Natural killer cell (primary cell): ENCODE measurements around the gene BLM. TPM values are rescaled to one million over a fixed set of nuclear protein-coding genes. Genes with fewer than 3 reads are reported as not detected.

ENCODE experiments used
- ATAC-seq, 3 donors: fragments of 150-1000 bp in 2 of 3; fragments of 200-7000 bp in 1 of 3; cut with Tn5 transposase; 1 replicate in 1 of 3; 2 replicates in 2 of 3; pipeline ENCODE4 v1.10.0; 2021; ENCODE audit warnings: mild to moderate bottlenecking in 2 of 3, moderate library complexity in 2 of 3
- DNase-seq, 2 donors: peaks; one replicate each; pipeline versions ENCODE4 v3.0.0 to v3.0.0-alpha.2; 2013 to 2021; ENCODE audit warnings: mixed read lengths in 1 of 2
- H3K27ac ChIP-seq: one replicate; pipeline ENCODE4 v1.5.1; 2013; ENCODE audit warnings: mild to moderate bottlenecking, low read length
- H3K27me3 ChIP-seq: one replicate; pipeline ENCODE4 v1.6.1; 2013; ENCODE audit warnings: low read length; ENCODE audit not compliant: control insufficient read depth, insufficient read depth
- H3K36me3 ChIP-seq: one replicate; pipeline ENCODE4 v1.6.1; 2013; ENCODE audit warnings: low read length; ENCODE audit not compliant: control insufficient read depth, insufficient read depth
- H3K4me1 ChIP-seq: one replicate; pipeline ENCODE4 v1.6.1; 2013; ENCODE audit warnings: low read length; ENCODE audit not compliant: control insufficient read depth, insufficient read depth
- H3K4me3 ChIP-seq: one replicate; pipeline ENCODE4 v1.5.1; 2013; ENCODE audit warnings: low read length
- H3K9me3 ChIP-seq: one replicate; pipeline ENCODE4 v1.6.1; 2013; ENCODE audit warnings: low read length; ENCODE audit not compliant: control insufficient read depth, insufficient read depth
- H3K27ac Mint-ChIP-seq, 2 donors: one replicate each; pipeline ENCODE4 v1.8.0; 2022; ENCODE audit warnings: mild to moderate bottlenecking in 2 of 2, mixed read lengths in 2 of 2, moderate library complexity in 1 of 2
- H3K27me3 Mint-ChIP-seq, 2 donors: one replicate each; pipeline ENCODE4 v1.8.0; 2022; ENCODE audit warnings: low read depth in 2 of 2, mixed read lengths in 2 of 2
- H3K36me3 Mint-ChIP-seq: one replicate; pipeline ENCODE4 v1.8.0; 2022; ENCODE audit warnings: mixed read lengths
- H3K4me1 Mint-ChIP-seq, 2 donors: one replicate each; pipeline ENCODE4 v1.8.0; 2022; ENCODE audit warnings: mixed read lengths in 2 of 2
- H3K4me3 Mint-ChIP-seq: one replicate; pipeline ENCODE4 v1.8.0; 2022; ENCODE audit warnings: mild to moderate bottlenecking, moderate library complexity, mixed read lengths
- H3K9me3 Mint-ChIP-seq, 2 donors: one replicate each; pipeline ENCODE4 v1.8.0; 2022; ENCODE audit warnings: mixed read lengths in 2 of 2
- WGBS: methylation state at CpG from one replicate; pipeline ENCODE4 v1.1.7; 2013; ENCODE audit warnings: missing lambda C conversion rate; ENCODE audit not compliant: insufficient coverage; 5-methylcytosine and 5-hydroxymethylcytosine counted together
- intact Hi-C: fragments of 100-400 bp; cut with micrococcal nuclease; formaldehyde crosslinking; loops from one replicate; pipeline ENCODE4 v1.14.2; 2022
- total RNA-seq, 4 donors: library from RNA; stranded (reverse); fragments of 120-200 nt in 1 of 4; gene quantifications; one replicate each; pipeline versions ENCODE4 v1.2.3 to v1.2.4, GENCODE V29; 2013 to 2022
- TF ChIP-seq, protein P1 (sequence below): fragments of 200-600 bp; IDR thresholded peaks from one replicate; pipeline ENCODE4 v1.8.0; 2022; ENCODE audit warnings: antibody characterized with exemption

Gene BLM
- total RNA-seq, 3 donors from 2014 or later (not counting 1 experiment from before 2014, with no cell fraction given) = 9.9 to 15.9 (median 14.1) TPM

DNA sequence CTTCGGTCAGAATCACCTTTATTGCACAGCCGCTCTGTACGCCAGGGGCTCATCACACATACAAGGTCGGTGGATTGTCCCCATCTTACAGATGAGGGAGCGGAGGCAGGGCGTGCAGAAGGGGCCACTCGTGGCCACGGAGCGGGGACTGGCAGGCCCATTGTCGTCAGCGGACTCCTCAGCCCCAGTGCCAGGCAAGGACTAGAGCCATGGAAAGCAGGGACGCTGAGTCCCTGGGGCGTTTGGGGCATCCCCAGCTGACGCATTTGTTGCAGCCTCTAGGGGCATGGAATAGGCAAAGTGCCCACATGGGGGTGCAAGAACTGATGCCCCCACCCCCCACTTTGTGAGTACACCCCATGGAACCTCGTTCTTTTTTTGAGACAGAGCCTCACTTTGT, 121.4 kb downstream of the BLM start:
- intact Hi-C loops = loop anchor here (1.0 to 5.0 kb wide), 4 partner anchors 14 to 122 kb away; partner anchors contain the start of gene BLM
- peaks cover 40% of the 10 kb centered on the region for H3K4me1 ChIP-seq
- no peaks in the 10 kb centered on the region for H3K9me3 Mint-ChIP-seq
- peaks cover 23% of the 10 kb centered on the region in 2 donors for H3K4me1 Mint-ChIP-seq
- peak overlapping the region; percentile 70 for H3K27ac ChIP-seq
- no peaks in the 10 kb centered on the region for H3K36me3 Mint-ChIP-seq
- no peaks in the 10 kb centered on the region for H3K36me3 ChIP-seq
- no peak overlapping the region for H3K4me3 ChIP-seq
- no peaks in the 10 kb centered on the region for H3K27me3 ChIP-seq
- 47% methylated on average over 15 of the region's 15 CpGs for WGBS
- TF ChIP-seq, protein P1, sequence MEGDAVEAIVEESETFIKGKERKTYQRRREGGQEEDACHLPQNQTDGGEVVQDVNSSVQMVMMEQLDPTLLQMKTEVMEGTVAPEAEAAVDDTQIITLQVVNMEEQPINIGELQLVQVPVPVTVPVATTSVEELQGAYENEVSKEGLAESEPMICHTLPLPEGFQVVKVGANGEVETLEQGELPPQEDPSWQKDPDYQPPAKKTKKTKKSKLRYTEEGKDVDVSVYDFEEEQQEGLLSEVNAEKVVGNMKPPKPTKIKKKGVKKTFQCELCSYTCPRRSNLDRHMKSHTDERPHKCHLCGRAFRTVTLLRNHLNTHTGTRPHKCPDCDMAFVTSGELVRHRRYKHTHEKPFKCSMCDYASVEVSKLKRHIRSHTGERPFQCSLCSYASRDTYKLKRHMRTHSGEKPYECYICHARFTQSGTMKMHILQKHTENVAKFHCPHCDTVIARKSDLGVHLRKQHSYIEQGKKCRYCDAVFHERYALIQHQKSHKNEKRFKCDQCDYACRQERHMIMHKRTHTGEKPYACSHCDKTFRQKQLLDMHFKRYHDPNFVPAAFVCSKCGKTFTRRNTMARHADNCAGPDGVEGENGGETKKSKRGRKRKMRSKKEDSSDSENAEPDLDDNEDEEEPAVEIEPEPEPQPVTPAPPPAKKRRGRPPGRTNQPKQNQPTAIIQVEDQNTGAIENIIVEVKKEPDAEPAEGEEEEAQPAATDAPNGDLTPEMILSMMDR = no peak
- no peak for ATAC-seq
- H3K27ac Mint-ChIP-seq = peak overlapping the region; percentile 95
- peak in 1 of 2 donors; percentile 58 for DNase-seq
- no peaks in the 10 kb centered on the region for H3K9me3 ChIP-seq
- peak overlapping the region; percentile 83 for H3K4me3 Mint-ChIP-seq
- H3K27me3 Mint-ChIP-seq = no peaks in the 10 kb centered on the region

GRCh38 chr15:90839187-90840071, 122.3 kb downstream of the BLM start:
- Mint-ChIP-seq H3K4me1 (peaks cover 23% of the 10 kb centered on the region in 2 donors), H3K4me3 (peak overlapping the region; percentile 9), H3K27ac (peak overlapping the region; percentile 95), H3K27me3 (no peaks in the 10 kb centered on the region), H3K9me3 (no peaks in the 10 kb centered on the region), H3K36me3 (no peaks in the 10 kb centered on the region)
- DNase-seq = peak in 1 of 2 donors; percentile 40
- Histone ChIP-seq H3K4me1 (peaks cover 40% of the 10 kb centered on the region), H3K36me3 (no peaks in the 10 kb centered on the region), H3K9me3 (no peaks in the 10 kb centered on the region), H3K4me3 (no peak overlapping the region), H3K27me3 (no peaks in the 10 kb centered on the region), H3K27ac (no peak overlapping the region)
- no peak for ATAC-seq
- WGBS = 57% methylated on average over 19 of the region's 19 CpGs
- TF ChIP-seq, protein P1 = no peak
- intact Hi-C loops = loop anchor here (2.0 to 5.0 kb wide), 2 partner anchors 33 to 123 kb away; partner anchors contain the start of gene BLM

- H3K27ac ChIP-seq = no peak overlapping the region
- peaks cover 23% of the 10 kb centered on the region in 2 donors for H3K4me1 Mint-ChIP-seq
Observed at GRCh38 chr15:90840157-90840855, 123.2 kb downstream of the BLM start.

More at GRCh38 chr15:90840157-90840855, 123.2 kb downstream of the BLM start:
- Mint-ChIP-seq H3K9me3 (no peaks in the 10 kb centered on the region), H3K27ac (peak overlapping the region in 1 of 2 donors; percentile 20), H3K27me3 (no peaks in the 10 kb centered on the region), H3K36me3 (no peaks in the 10 kb centered on the region), H3K4me3 (no peak overlapping the region)
- Histone ChIP-seq H3K9me3 (no peaks in the 10 kb centered on the region), H3K36me3 (no peaks in the 10 kb centered on the region), H3K4me3 (no peak overlapping the region), H3K27me3 (no peaks in the 10 kb centered on the region), H3K4me1 (peaks cover 48% of the 10 kb centered on the region)
- 95% methylated on average over 18 of the region's 18 CpGs for WGBS
- no peak for ATAC-seq
- TF ChIP-seq, protein P1 = no peak
- intact Hi-C loops = no loop called here
- DNase-seq = no peak
